ENCODE results near the gene EHF. TPM values are rescaled to one million over a fixed set of nuclear protein-coding genes. Genes with fewer than 3 reads are reported as not detected.

The EHF gene
- total RNA-seq, 1 donor from 2014 or later = not detected

GRCh38 chr11:34602245-34602644 is 18.6 kb upstream of the EHF start:
- Mint-ChIP-seq H3K9me3 (ENCODE audit: low read depth) (no peaks in the 10 kb centered on the region), H3K27ac (ENCODE audit: unreplicated experiment) (no peak overlapping the region), H3K4me3 (ENCODE audit: unreplicated experiment) (no peak overlapping the region), H3K36me3 (ENCODE audit: low read depth) (no peaks in the 10 kb centered on the region), H3K27me3 (ENCODE audit: low read depth) (no peaks in the 10 kb centered on the region), H3K4me1 (ENCODE audit: low read depth) (peaks cover 10% of the 10 kb centered on the region)
- no peak for DNase-seq (ENCODE audit: low spot score)
- TF ChIP-seq CTCF (IDR thresholded peaks at IDR 0.05) = no peak

GRCh38 chr11:34603129-34604001 is 17.5 kb upstream of the EHF start:
- Mint-ChIP-seq H3K27me3 (ENCODE audit: low read depth) (no peaks in the 10 kb centered on the region), H3K36me3 (ENCODE audit: low read depth) (no peaks in the 10 kb centered on the region), H3K9me3 (ENCODE audit: low read depth) (no peaks in the 10 kb centered on the region), H3K4me1 (ENCODE audit: low read depth) (peaks cover 10% of the 10 kb centered on the region), H3K27ac (ENCODE audit: unreplicated experiment) (no peak overlapping the region), H3K4me3 (ENCODE audit: unreplicated experiment) (no peak overlapping the region)
- DNase-seq (ENCODE audit: low spot score) = no peak
- no peak for TF ChIP-seq CTCF (IDR thresholded peaks at IDR 0.05)

GRCh38 chr11:34604145-34604544 is 16.7 kb upstream of the EHF start:
- no peaks in the 10 kb centered on the region for H3K27me3 Mint-ChIP-seq (ENCODE audit: low read depth)
- H3K36me3 Mint-ChIP-seq (ENCODE audit: low read depth) = no peaks in the 10 kb centered on the region
- H3K4me3 Mint-ChIP-seq (ENCODE audit: unreplicated experiment) = no peak overlapping the region
- no peaks in the 10 kb centered on the region for H3K9me3 Mint-ChIP-seq (ENCODE audit: low read depth)
- peaks cover 10% of the 10 kb centered on the region for H3K4me1 Mint-ChIP-seq (ENCODE audit: low read depth)
- DNase-seq (ENCODE audit: low spot score) = no peak
- no peak overlapping the region for H3K27ac Mint-ChIP-seq (ENCODE audit: unreplicated experiment)
- no peak for TF ChIP-seq CTCF (IDR thresholded peaks at IDR 0.05)

- Mint-ChIP-seq H3K4me3 (ENCODE audit: unreplicated experiment) (no peak overlapping the region), H3K4me1 (ENCODE audit: low read depth) (peaks cover 3% of the 10 kb centered on the region), H3K27ac (ENCODE audit: unreplicated experiment) (no peak overlapping the region), H3K36me3 (ENCODE audit: low read depth) (no peaks in the 10 kb centered on the region), H3K27me3 (ENCODE audit: low read depth) (no peaks in the 10 kb centered on the region), H3K9me3 (ENCODE audit: low read depth) (no peaks in the 10 kb centered on the region)
- no peak for DNase-seq (ENCODE audit: low spot score)
- TF ChIP-seq CTCF (IDR thresholded peaks at IDR 0.05) = no peak
Observed at GRCh38 chr11:34604911-34605310, 16.0 kb upstream of the EHF start.

GRCh38 chr11:34605481-34606325 is 15.2 kb upstream of the EHF start:
- no peak overlapping the region for H3K27ac Mint-ChIP-seq (ENCODE audit: unreplicated experiment)

More at GRCh38 chr11:34605481-34606325, 15.2 kb upstream of the EHF start:
- Mint-ChIP-seq H3K4me3 (ENCODE audit: unreplicated experiment) (no peak overlapping the region), H3K27me3 (ENCODE audit: low read depth) (no peaks in the 10 kb centered on the region), H3K36me3 (ENCODE audit: low read depth) (no peaks in the 10 kb centered on the region), H3K4me1 (ENCODE audit: low read depth) (peaks cover 3% of the 10 kb centered on the region), H3K9me3 (ENCODE audit: low read depth) (no peaks in the 10 kb centered on the region)
- DNase-seq (ENCODE audit: low spot score) = no peak
- TF ChIP-seq CTCF (IDR thresholded peaks at IDR 0.05) = no peak

Data from chondrocyte (in vitro differentiated cells).